Measurements from ENCODE around the gene PIEZO2. TPM values are rescaled to one million over a fixed set of nuclear protein-coding genes. Genes with fewer than 3 reads are reported as not detected.
A peak's percentile ranks its signal among the peaks of the same experiment; 100 is the strongest.

PIEZO2 gene
- total RNA-seq, 1 donor from 2014 or later, result 1.7 TPM

DNA sequence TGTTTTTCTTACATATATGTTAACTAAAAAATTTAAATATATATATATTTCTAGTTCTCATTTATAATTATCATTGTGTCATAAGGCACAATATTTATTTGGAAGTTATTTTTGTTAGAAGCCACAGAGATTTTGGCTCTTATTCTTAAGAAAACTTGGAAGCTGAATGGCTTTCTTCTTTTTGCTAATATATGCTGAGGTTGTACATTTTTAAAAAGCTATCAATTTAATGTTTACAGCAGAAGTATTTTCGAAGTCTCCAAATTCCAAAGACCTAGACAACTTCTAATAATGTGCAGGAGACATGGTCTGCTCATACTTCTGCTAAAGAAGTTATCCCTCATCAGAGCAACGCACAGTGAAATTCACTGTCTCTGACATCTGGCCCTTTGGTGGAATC, 3.7 kb upstream of the PIEZO2 start:
- Mint-ChIP-seq H3K4me3 (ENCODE audit: low read depth) (no peak overlapping the region), H3K9me3 (ENCODE audit: low read depth) (no peaks in the 10 kb centered on the region), H3K4me1 (ENCODE audit: low read depth) (peaks cover under 1% of the 10 kb centered on the region), H3K27me3 (peaks cover 68% of the 10 kb centered on the region), H3K27ac (no peak overlapping the region), H3K36me3 (ENCODE audit: insufficient read depth) (no peaks in the 10 kb centered on the region)
- no peak for TF ChIP-seq CTCF (IDR thresholded peaks at IDR 0.05; ENCODE audit: unreplicated experiment)
- no peak for DNase-seq (ENCODE audit: low spot score, unreplicated experiment)

DNA sequence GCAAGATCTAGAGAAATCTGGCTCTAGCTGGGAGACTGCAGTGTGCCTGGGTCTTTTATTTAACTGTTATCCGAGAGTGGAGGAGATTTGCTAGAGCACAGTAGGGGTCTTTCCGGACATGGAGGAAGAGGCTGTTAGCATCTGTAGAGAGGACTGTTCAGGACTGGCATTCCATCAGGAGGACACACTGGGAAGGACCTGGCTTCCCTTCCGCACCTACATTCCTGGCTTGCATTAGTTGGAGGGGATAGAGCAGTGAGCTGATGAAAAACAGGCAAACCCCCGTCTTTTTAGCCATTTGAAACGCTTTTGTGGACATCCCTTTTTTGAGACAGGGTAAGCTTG, 874 bp upstream of the PIEZO2 start:
- Mint-ChIP-seq H3K36me3 (ENCODE audit: insufficient read depth) (no peaks in the 10 kb centered on the region), H3K4me3 (ENCODE audit: low read depth) (peak overlapping the region; percentile 67), H3K4me1 (ENCODE audit: low read depth) (peaks cover 13% of the 10 kb centered on the region), H3K27me3 (peaks cover 77% of the 10 kb centered on the region), H3K27ac (no peak overlapping the region), H3K9me3 (ENCODE audit: low read depth) (no peaks in the 10 kb centered on the region)
- no peak for TF ChIP-seq CTCF (IDR thresholded peaks at IDR 0.05; ENCODE audit: unreplicated experiment)
- DNase-seq (ENCODE audit: low spot score, unreplicated experiment), result no peak

DNA sequence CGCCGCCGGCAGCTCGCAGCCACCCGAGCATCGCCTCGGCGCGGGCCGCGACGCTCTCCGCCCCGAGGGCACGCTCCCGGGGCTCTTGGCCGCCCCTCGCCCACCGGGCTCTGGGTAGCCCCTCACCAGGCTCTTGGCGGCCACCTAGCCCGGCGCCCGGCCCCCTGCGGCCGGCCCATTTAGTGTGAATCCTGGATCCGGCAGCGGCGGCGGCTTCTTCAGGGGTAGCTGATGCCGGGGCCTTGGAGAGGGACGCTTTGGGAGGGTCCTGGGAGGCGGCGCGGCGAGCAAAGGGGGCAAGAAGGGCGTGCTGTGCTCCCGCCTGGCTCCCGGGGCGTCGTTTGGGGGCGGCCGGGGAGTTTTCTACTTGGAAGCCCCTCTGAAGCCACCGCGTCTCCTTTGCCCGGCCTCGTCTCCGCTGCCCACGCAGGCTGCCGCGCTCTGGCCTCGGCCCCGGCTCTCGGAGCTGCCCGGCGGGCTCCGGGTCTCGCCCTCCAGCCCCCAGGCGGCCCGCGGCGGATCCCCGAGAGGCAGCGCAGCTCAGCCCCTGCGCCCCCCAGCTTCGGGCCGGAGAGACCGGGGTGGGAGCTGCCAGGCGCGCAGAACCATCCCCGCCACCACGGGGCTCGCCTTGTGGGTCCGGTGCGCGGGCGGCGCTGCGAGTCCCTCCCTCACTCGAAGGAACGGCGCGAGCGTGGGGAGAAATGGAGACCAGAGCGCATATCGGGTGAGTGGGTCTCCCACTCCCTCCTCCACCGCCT, 509 bp downstream of the PIEZO2 start:
- Mint-ChIP-seq H3K4me3 (ENCODE audit: low read depth) (peak overlapping the region; percentile 58), H3K9me3 (ENCODE audit: low read depth) (no peaks in the 10 kb centered on the region), H3K27ac (no peak overlapping the region), H3K4me1 (ENCODE audit: low read depth) (peaks cover 13% of the 10 kb centered on the region), H3K36me3 (ENCODE audit: insufficient read depth) (no peaks in the 10 kb centered on the region), H3K27me3 (peaks cover 80% of the 10 kb centered on the region)
- no peak for DNase-seq (ENCODE audit: low spot score, unreplicated experiment)
- no peak for TF ChIP-seq CTCF (IDR thresholded peaks at IDR 0.05; ENCODE audit: unreplicated experiment)

DNA sequence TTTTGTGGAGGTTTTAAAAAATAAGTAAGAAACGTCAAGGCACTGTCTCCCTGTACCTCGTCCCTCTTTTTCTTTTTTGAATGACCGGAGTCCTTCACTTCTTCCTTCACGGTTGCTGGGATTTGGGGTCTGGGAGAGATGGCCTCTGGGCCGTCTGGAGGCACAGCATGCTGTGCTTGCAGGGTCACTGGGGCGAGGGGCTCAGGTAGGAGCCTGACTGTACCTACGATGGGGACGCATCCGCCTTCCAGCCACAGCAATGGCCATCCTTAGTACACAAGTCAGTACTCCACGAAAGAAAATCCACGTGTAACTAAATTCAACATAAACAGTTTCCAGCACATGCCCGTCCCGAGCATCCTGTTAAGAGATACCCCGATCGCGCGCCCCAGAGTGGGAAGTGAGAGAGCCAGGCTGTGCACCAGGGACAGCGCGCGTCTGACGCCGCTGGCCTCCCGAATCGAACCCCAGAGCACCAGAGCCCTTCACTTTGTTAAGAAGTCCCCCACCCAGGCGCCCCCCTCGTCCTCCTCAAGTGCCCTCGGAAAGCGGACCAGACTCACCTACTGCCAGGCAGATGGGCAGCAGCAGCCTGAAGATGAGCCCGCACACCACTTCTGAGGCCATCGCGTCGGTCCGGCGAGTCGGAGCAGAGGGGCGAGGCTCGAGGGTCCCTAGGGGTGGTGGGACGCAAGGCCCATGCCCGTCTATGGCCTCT, 1.2 kb downstream of the PIEZO2 start:
- no peak for DNase-seq (ENCODE audit: low spot score, unreplicated experiment)
- peak overlapping the region; percentile 39 for H3K4me3 Mint-ChIP-seq (ENCODE audit: low read depth)
- H3K27ac Mint-ChIP-seq, result peak overlapping the region; percentile 83
- no peaks in the 10 kb centered on the region for H3K9me3 Mint-ChIP-seq (ENCODE audit: low read depth)
- no peaks in the 10 kb centered on the region for H3K36me3 Mint-ChIP-seq (ENCODE audit: insufficient read depth)
- no peak for TF ChIP-seq CTCF (IDR thresholded peaks at IDR 0.05; ENCODE audit: unreplicated experiment)
- peaks cover 81% of the 10 kb centered on the region for H3K27me3 Mint-ChIP-seq
- H3K4me1 Mint-ChIP-seq (ENCODE audit: low read depth), result peaks cover 13% of the 10 kb centered on the region

DNA sequence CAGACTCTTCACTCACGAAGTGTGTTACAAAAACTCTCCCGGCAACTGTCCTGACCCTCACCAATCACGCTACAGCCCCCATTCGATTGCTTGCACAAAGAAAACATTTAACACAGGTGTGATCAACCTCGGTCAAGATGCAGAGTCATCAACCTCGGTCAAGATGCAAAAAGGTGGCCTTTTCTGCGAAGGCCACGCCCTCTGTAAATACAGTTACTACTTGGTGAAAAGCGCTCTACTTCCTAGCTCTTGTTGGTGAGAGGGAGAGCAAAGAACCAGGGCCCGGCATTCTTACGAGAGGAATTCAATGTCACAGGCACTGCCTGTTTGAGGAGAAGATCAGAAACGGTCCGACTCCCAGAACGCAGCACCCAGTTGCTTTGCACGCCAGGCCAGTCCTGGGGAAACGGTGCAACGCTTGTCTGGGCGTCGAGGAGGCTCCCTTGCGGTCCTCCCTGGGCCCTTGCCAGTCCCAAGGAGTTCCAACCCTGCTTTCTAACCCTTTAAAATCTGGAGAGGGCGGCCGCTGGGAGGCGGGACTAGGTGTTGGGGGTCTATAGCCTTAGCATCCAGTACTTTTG, 1.9 kb downstream of the PIEZO2 start:
- Mint-ChIP-seq H3K27ac (no peak overlapping the region), H3K36me3 (ENCODE audit: insufficient read depth) (no peaks in the 10 kb centered on the region), H3K9me3 (ENCODE audit: low read depth) (no peaks in the 10 kb centered on the region), H3K4me3 (ENCODE audit: low read depth) (peak overlapping the region; percentile 4), H3K27me3 (peaks cover 77% of the 10 kb centered on the region), H3K4me1 (ENCODE audit: low read depth) (peaks cover 13% of the 10 kb centered on the region)
- TF ChIP-seq CTCF (IDR thresholded peaks at IDR 0.05; ENCODE audit: unreplicated experiment), result no peak
- no peak for DNase-seq (ENCODE audit: low spot score, unreplicated experiment)
